ENCODE measurements around the gene CYP2R1. TPM values are rescaled to one million over a fixed set of nuclear protein-coding genes. Genes with fewer than 3 reads are reported as not detected.
A peak's percentile ranks its signal among the peaks of the same experiment; 100 is the strongest.

CYP2R1 gene
- total RNA-seq, 1 donor from 2014 or later, result 18.5 TPM

DNA sequence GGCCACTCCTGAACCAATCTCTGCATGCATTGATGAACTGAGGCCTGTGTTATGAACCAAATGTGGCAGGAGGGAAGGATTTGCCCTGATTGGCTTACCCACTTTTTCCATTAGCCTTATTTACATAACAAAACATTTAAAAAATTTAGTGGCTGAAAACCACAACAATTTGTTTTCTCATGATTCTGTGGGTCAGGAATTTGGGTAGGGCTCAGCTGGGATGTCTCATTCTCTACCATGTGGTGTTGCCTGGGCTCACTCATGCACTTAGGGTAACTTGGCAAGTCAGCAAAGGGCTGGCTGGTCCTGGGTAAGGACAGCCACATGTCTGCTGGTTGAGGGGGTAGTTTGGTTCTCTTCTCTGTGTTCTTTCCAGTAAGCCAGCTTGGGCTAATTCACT, 35.1 kb upstream of the CYP2R1 start:
- Mint-ChIP-seq H3K4me3 (no peak overlapping the region), H3K27me3 (ENCODE audit: low read depth) (peaks cover 12% of the 10 kb centered on the region), H3K27ac (ENCODE audit: unreplicated experiment) (no peak overlapping the region), H3K36me3 (ENCODE audit: low read depth) (no peaks in the 10 kb centered on the region), H3K4me1 (no peaks in the 10 kb centered on the region), H3K9me3 (no peaks in the 10 kb centered on the region)
- DNase-seq (ENCODE audit: low read depth, low spot score), result no peak
- TF ChIP-seq, protein P1, sequence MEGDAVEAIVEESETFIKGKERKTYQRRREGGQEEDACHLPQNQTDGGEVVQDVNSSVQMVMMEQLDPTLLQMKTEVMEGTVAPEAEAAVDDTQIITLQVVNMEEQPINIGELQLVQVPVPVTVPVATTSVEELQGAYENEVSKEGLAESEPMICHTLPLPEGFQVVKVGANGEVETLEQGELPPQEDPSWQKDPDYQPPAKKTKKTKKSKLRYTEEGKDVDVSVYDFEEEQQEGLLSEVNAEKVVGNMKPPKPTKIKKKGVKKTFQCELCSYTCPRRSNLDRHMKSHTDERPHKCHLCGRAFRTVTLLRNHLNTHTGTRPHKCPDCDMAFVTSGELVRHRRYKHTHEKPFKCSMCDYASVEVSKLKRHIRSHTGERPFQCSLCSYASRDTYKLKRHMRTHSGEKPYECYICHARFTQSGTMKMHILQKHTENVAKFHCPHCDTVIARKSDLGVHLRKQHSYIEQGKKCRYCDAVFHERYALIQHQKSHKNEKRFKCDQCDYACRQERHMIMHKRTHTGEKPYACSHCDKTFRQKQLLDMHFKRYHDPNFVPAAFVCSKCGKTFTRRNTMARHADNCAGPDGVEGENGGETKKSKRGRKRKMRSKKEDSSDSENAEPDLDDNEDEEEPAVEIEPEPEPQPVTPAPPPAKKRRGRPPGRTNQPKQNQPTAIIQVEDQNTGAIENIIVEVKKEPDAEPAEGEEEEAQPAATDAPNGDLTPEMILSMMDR (conservative IDR thresholded peaks at IDR 0.05), result no peak

DNA sequence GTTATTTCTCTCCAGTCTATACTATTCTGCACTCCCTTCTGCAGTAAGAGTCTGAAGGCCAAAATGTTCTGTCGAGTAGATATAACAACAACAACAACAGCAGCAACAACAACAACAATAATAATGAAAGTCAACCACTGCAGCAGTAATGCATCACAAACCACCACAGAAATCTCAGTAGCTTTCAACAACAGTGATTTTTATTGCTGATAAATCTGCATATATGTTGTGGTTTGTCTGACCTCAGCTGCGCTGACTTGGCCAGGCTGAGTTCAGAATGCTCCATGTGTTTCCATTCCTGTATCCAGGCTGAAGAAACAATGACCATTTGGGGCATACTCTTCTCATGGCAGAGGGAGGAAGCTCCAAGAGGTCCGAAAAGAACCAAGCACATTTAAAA, 32.3 kb upstream of the CYP2R1 start:
- Mint-ChIP-seq H3K4me1 (no peaks in the 10 kb centered on the region), H3K27ac (ENCODE audit: unreplicated experiment) (no peak overlapping the region), H3K4me3 (no peak overlapping the region), H3K9me3 (no peaks in the 10 kb centered on the region), H3K27me3 (ENCODE audit: low read depth) (peaks cover 5% of the 10 kb centered on the region), H3K36me3 (ENCODE audit: low read depth) (no peaks in the 10 kb centered on the region)
- TF ChIP-seq, protein P1 (conservative IDR thresholded peaks at IDR 0.05), result no peak
- no peak for DNase-seq (ENCODE audit: low read depth, low spot score)

DNA sequence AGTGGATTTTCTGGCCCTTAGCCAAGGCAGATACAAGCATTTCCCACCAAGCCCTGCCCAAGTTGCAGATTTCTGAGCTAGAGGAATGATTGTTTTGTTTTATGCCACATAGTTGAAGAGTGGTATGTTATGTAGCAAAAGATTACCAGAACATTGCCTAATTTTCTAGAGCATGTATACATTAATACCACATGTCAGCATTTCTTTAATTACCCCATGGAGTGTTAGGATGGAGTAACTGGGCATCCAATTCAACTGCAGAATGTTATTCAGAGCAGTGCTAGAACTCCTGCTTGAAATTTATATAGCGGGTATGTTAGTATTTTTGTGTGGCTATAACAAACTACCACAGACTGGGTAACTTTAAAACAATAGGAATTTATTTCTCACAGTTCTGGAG, 24.4 kb upstream of the CYP2R1 start:
- Mint-ChIP-seq H3K4me3 (no peak overlapping the region), H3K9me3 (no peaks in the 10 kb centered on the region), H3K36me3 (ENCODE audit: low read depth) (no peaks in the 10 kb centered on the region), H3K4me1 (no peaks in the 10 kb centered on the region), H3K27ac (ENCODE audit: unreplicated experiment) (no peak overlapping the region), H3K27me3 (ENCODE audit: low read depth) (peaks cover 4% of the 10 kb centered on the region)
- no peak for DNase-seq (ENCODE audit: low read depth, low spot score)
- TF ChIP-seq, protein P1 (conservative IDR thresholded peaks at IDR 0.05), result no peak

DNA sequence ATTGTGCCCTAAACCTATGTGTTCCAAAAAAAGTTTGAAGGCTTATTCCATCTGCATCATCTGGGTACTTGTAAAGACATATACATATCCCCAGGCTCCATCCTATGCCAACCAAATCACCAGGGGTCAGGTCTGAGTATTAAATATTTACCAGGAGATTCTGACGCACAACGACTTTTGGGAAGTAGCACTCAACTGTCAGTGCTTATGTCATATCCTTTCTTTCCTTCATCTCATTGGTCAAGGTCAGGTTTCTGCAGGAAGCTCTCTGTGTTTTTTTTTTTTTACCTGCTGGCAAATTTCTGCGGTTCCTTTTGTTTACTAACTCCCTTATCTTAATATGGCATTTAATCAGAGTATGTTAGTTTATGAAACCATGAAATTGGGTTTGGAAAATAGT, 22.5 kb upstream of the CYP2R1 start:
- Mint-ChIP-seq H3K27ac (ENCODE audit: unreplicated experiment) (peak overlapping the region; percentile 3), H3K36me3 (ENCODE audit: low read depth) (no peaks in the 10 kb centered on the region), H3K27me3 (ENCODE audit: low read depth) (peaks cover 4% of the 10 kb centered on the region), H3K4me1 (no peaks in the 10 kb centered on the region), H3K9me3 (no peaks in the 10 kb centered on the region), H3K4me3 (no peak overlapping the region)
- TF ChIP-seq, protein P1 (conservative IDR thresholded peaks at IDR 0.05), result no peak
- DNase-seq (ENCODE audit: low read depth, low spot score), result no peak

DNA sequence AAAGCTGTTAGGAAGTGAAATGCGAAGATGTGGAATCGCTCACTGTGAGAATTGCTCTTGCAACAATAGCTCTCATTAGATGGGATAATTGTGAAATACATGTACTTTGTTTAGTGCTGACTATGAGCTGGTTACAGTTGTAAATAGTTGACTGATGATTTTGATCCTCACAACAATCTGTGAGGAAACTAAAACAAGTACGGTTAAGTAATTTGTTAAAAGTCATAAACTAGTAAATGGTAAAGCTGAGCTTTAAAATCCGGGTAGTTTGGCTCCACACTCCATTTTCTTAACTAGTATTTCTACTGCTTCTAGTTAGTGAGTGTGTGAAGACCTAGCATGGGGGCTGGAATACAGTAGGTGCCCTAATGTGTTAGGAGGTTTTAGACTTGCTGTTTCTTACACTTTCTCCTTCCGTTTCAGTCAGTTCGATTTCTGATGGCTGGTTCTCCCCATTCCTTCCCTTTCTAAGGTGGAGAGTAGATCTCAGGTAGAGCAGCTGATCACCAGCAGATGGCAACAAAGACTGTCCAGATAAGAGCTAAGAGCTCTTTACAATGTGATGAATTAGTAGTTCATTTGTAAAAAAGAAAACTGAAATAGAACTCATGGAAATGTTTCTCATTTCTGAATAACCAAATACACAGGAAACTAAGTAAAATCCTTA, 16.3 kb upstream of the CYP2R1 start:
- TF ChIP-seq, protein P1 (conservative IDR thresholded peaks at IDR 0.05), result peak; percentile 71
- Mint-ChIP-seq H3K27ac (ENCODE audit: unreplicated experiment) (no peak overlapping the region), H3K27me3 (ENCODE audit: low read depth) (no peaks in the 10 kb centered on the region), H3K4me3 (no peak overlapping the region), H3K36me3 (ENCODE audit: low read depth) (no peaks in the 10 kb centered on the region), H3K9me3 (no peaks in the 10 kb centered on the region), H3K4me1 (peaks cover 4% of the 10 kb centered on the region)
- DNase-seq (ENCODE audit: low read depth, low spot score), result no peak

All from neural crest cell (in vitro differentiated cells).